HEK293 (cell line): ENCODE data around the gene SLC2A2.

Experiments used
- CTCF ChIA-PET: fragments of 350-600 bp; formaldehyde crosslinking; extraction: SDS; loops from one replicate; lab custom pipeline; 2021; ENCODE audit warnings: antibody characterized with exemption; lab: Yijun Ruan, JAX
- POLR2A ChIA-PET: fragments of 300-600 bp; formaldehyde crosslinking; extraction: SDS; loops from one replicate; lab custom pipeline; 2020; ENCODE audit warnings: antibody characterized with exemption, inconsistent platforms; lab: Yijun Ruan, JAX
- H3K27ac ChIP-seq: fragments of 200-500 bp; sonication (Bioruptor generic); 2 replicates; pipeline ENCODE4 v1.5.1; 2014; ENCODE audit warnings: low read depth, low read length, control low read depth, inconsistent platforms; ENCODE audit errors: extremely low read depth
- H3K36me3 ChIP-seq, 2 experiments: fragments of 200-500 bp in 1 of 2; sonication (Bioruptor generic) in 1 of 2; 1 replicate in 1 of 2; 2 replicates in 1 of 2; pipeline ENCODE4 v1.5.1; 2014 to 2017; ENCODE audit warnings: inconsistent platforms in 2 of 2, low read length in 2 of 2; ENCODE audit not compliant: control insufficient read depth in 2 of 2, insufficient read depth in 1 of 2
- H3K4me1 ChIP-seq: fragments of 200-500 bp; sonication (Bioruptor generic); 2 replicates; pipeline ENCODE4 v1.5.1; 2014; ENCODE audit warnings: mild to moderate bottlenecking, low read length, inconsistent platforms; ENCODE audit not compliant: control insufficient read depth, insufficient read depth
- H3K4me3 ChIP-seq: 2 replicates; pipeline ENCODE4 v1.5.1; 2011; ENCODE audit warnings: low read depth, mild to moderate bottlenecking, control low read depth, low read length, moderate library complexity
- H3K9me3 ChIP-seq: fragments of 200-500 bp; sonication (Bioruptor generic); 2 replicates; pipeline ENCODE4 v1.5.1; 2014; ENCODE audit warnings: low read depth, low read length, inconsistent platforms; ENCODE audit not compliant: control insufficient read depth, insufficient read depth
- GLI2 ChIP-seq: fragments of 450-650 bp; formaldehyde crosslinking; IDR thresholded peaks from 2 replicates; pipeline ENCODE4; 2017; ENCODE audit warnings: missing biosample characterization, missing genetic modification characterization, low read depth, borderline replicate concordance
- GLIS1 ChIP-seq: fragments of 450-650 bp; formaldehyde crosslinking; IDR thresholded peaks from 2 replicates; pipeline ENCODE4 v1.5.1; 2016; ENCODE audit warnings: missing biosample characterization, missing genetic modification characterization
- IKZF3 ChIP-seq: fragments of 450-650 bp; IDR thresholded peaks from 2 replicates; pipeline ENCODE4 v1.5.0; 2018; ENCODE audit warnings: missing biosample characterization, mild to moderate bottlenecking, missing genetic modification characterization, moderate library complexity
- PRDM2 ChIP-seq: fragments of 450-650 bp; formaldehyde crosslinking; IDR thresholded peaks from 2 replicates; pipeline ENCODE4 v1.5.1; 2016; ENCODE audit warnings: missing biosample characterization, missing genetic modification characterization, borderline replicate concordance
- SCRT1 ChIP-seq: fragments of 450-650 bp; formaldehyde crosslinking; IDR thresholded peaks from 2 replicates; pipeline ENCODE4 v1.5.1; 2016; ENCODE audit warnings: missing biosample characterization, missing genetic modification characterization, borderline replicate concordance
- ZNF121 ChIP-seq: fragments of 450-650 bp; formaldehyde crosslinking; IDR thresholded peaks from 2 replicates; pipeline ENCODE4 v1.5.1; 2016; ENCODE audit warnings: missing biosample characterization, missing genetic modification characterization
- ZNF16 ChIP-seq: fragments of 450-650 bp; formaldehyde crosslinking; IDR thresholded peaks from 2 replicates; pipeline ENCODE4 v1.5.1; 2016; ENCODE audit warnings: low read depth, missing biosample characterization, missing genetic modification characterization
- ZNF394 ChIP-seq: fragments of 450-650 bp; formaldehyde crosslinking; IDR thresholded peaks from 2 replicates; pipeline ENCODE4 v1.5.1; 2016; ENCODE audit warnings: missing biosample characterization, missing genetic modification characterization, mild to moderate bottlenecking, moderate library complexity, borderline replicate concordance
- ZNF398 ChIP-seq: fragments of 450-650 bp; formaldehyde crosslinking; IDR thresholded peaks from 2 replicates; pipeline ENCODE4 v1.5.1; 2017; ENCODE audit warnings: missing biosample characterization, missing genetic modification characterization
- ZNF558 ChIP-seq: fragments of 450-650 bp; formaldehyde crosslinking; IDR thresholded peaks from 2 replicates; pipeline ENCODE4 v1.5.1; 2016; ENCODE audit warnings: missing biosample characterization, missing genetic modification characterization
- ZNF830 ChIP-seq: fragments of 450-650 bp; IDR thresholded peaks from 2 replicates; pipeline ENCODE4 v1.5.0; 2018; ENCODE audit warnings: missing biosample characterization, missing genetic modification characterization, low read depth, mild to moderate bottlenecking, moderate library complexity
- TF ChIP-seq, protein P1 (sequence below): fragments of 450-650 bp; formaldehyde crosslinking; IDR thresholded peaks from 2 replicates; pipeline ENCODE4 v1.5.1; 2016; ENCODE audit warnings: missing biosample characterization, missing genetic modification characterization

The SLC2A2 gene

GRCh38 chr3:171056528-171056927 is 30.0 kb upstream of the SLC2A2 start:
- no peaks in the 10 kb centered on the region for H3K36me3 ChIP-seq
- CTCF ChIA-PET = no interaction called here
- TF ChIP-seq GLI2 = no peak
- TF ChIP-seq GLIS1 (tag by site-specific recombination) = no peak
- TF ChIP-seq ZNF558 = no peak
- no peak for TF ChIP-seq PRDM2
- TF ChIP-seq IKZF3 = no peak
- no peak for TF ChIP-seq ZNF121 (tag by site-specific recombination)
- no peak for TF ChIP-seq ZNF16 (tag by site-specific recombination)
- TF ChIP-seq, protein P1, sequence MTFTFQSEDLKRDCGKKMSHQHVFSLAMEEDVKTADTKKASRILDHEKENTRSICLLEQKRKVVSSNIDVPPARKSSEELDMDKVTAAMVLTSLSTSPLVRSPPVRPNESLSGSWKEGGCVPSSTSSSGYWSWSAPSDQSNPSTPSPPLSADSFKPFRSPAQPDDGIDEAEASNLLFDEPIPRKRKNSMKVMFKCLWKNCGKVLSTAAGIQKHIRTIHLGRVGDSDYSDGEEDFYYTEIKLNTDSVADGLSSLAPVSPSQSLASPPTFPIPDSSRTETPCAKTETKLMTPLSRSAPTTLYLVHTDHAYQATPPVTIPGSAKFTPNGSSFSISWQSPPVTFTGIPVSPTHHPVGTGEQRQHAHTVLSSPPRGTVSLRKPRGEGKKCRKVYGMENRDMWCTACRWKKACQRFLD = no peak
- TF ChIP-seq ZNF394 (tag by site-specific recombination) = no peak
- no peak for TF ChIP-seq SCRT1 (tag by site-specific recombination)

DNA sequence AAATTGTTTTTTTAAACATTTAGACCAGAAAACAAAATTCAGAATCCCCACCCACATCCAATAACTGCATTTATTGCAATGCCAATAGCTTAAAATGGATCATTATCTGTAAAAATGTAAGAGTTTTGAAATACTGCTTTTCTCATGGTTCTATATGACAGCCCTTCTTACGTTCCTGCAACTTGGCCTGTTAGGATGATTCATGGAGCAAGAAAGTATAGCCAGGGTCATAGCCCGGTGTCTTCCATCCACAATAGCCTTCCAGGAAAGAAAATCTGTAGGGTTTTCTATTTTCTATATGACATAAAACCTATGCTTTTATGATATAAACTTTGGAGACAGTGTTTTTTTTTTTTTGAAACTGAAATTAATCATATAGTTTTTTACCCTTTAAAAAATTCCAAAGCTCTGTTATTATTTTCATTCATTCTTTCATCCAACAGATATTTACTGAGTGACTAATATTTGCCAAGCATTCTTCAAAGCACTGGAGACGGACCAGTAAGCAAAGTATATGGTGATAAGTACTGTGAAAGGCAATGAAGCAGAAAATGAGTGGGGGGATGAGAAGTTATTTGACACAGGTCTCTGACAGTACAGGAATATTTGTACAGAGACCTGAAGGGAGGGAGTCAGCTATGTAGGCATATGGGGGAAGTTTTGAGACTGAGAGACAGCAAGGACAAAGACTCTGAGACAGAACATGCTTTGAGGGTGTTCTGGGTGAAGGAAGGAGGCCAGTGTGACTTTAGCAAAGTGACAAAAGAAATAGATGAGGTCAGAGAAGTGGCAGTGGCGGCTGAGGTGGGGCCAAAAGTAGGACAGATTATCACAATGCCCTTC is 29.0 kb upstream of the SLC2A2 start:
- H3K4me3 ChIP-seq = no peak overlapping the region
- H3K9me3 ChIP-seq = no peaks in the 10 kb centered on the region
- POLR2A ChIA-PET = no interaction called here
- no peaks in the 10 kb centered on the region for H3K4me1 ChIP-seq
- no peak overlapping the region for H3K27ac ChIP-seq
- no peaks in the 10 kb centered on the region for H3K36me3 ChIP-seq
- CTCF ChIA-PET = interaction anchor here (0.6 to 1.0 kb wide), 4 partner anchors 19 to 510 kb away, joined by 3 to 4 read pairs (median 3); no protein-coding TSS in a partner anchor
- TF ChIP-seq ZNF398 (tag by site-specific recombination) = peak; percentile 49; the same call in 1 of the 2 replicates
- TF ChIP-seq ZNF830 = no peak

More at GRCh38 chr3:171056528-171056927, 30.0 kb upstream of the SLC2A2 start:
- POLR2A ChIA-PET = no interaction called here
- H3K27ac ChIP-seq = no peak overlapping the region
- H3K4me3 ChIP-seq = no peak overlapping the region
- H3K9me3 ChIP-seq = no peaks in the 10 kb centered on the region
- no peaks in the 10 kb centered on the region for H3K4me1 ChIP-seq
